ENCODE measurements around the gene ICA1.

ICA1 gene

DNA sequence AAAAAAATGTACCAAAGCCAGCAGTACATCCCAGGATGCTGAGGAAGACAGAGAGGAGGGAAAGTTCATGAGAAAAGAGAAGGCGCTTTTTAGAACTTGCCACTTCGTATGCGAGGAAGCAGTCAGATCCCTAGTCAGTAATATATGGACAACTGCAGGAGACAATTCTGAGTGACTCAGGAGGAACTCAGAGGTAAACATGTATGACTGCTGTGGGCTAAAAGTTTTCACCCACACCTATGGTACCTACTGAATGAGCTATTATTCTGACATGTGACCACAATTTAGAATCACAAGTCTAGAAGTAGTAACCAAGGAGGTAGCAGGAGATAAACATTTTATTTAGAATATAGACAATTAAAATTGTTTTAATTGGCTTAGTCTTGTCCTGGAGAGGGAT, 126.5 kb downstream of the ICA1 start:
- no peak for TF ChIP-seq GATA2 (IDR thresholded peaks at IDR 0.05; ENCODE audit: low read depth, low read length)
- no peak for TF ChIP-seq GATA3 (IDR thresholded peaks at IDR 0.05; ENCODE audit: low read depth, low read length)

DNA sequence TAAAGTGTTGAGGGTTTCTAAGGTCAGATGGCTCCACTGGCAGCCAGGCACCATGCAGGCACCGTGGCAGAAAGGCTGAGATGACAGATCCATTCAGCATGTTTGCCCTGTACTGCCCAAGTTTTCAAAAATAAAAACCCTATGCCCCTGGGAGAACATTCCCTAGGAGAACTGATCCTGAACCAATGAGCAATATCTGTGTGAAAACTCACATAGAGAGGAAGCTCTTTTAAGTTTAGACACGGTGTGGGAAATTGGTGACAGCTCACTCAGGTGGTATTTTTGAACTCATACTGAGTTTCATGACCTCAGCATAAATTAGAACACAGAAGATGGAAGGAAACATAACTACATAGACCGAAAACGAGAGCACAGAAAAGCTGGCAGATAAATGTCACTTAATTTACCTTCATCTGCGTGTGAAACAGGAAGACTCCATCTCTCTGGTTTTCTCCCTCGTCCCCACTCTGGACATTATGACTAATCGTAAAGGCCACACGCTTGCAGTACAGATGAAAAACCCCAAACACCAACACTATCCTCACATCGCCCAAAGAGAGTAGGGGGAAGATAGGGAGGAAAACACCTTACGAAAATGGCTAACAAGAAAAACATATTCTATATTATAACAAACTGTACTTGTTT, 127.8 kb downstream of the ICA1 start:
- TF ChIP-seq GATA2 (IDR thresholded peaks at IDR 0.05; ENCODE audit: low read depth, low read length): no peak
- TF ChIP-seq GATA3 (IDR thresholded peaks at IDR 0.05; ENCODE audit: low read depth, low read length): no peak

DNA sequence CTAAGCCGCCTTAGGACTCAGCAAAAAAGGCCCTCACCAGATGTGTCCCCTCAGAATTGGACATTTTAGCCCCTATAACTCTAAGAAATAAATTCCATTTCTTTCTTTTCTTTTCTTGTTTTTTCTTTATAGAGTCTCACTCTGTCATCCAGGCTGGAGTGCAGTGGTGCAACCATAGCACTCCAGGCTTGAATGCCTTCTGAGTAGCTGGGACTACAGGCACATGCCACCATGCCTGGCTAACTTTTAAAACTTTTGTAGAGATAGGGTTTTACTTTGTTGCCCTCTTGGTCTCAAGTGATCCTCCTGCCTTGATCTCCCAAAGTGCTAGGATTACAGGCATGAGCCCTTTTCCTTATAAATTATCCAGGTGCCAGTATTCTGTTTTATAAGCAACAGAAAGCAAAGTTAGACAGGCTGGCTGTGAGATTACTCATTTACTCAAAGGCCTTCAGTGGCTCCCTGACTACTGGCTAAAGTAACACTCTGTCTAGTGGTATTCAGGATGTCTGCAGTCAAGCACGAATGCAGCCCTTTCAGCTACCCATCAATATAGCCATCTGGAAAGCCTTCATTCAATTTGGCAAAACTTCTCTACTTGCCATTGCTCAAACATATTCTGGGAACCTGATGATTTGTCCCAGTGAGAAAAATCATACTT, 128.6 kb downstream of the ICA1 start:
- TF ChIP-seq GATA3 (IDR thresholded peaks at IDR 0.05; ENCODE audit: low read depth, low read length): no peak
- no peak for TF ChIP-seq GATA2 (IDR thresholded peaks at IDR 0.05; ENCODE audit: low read depth, low read length)

DNA sequence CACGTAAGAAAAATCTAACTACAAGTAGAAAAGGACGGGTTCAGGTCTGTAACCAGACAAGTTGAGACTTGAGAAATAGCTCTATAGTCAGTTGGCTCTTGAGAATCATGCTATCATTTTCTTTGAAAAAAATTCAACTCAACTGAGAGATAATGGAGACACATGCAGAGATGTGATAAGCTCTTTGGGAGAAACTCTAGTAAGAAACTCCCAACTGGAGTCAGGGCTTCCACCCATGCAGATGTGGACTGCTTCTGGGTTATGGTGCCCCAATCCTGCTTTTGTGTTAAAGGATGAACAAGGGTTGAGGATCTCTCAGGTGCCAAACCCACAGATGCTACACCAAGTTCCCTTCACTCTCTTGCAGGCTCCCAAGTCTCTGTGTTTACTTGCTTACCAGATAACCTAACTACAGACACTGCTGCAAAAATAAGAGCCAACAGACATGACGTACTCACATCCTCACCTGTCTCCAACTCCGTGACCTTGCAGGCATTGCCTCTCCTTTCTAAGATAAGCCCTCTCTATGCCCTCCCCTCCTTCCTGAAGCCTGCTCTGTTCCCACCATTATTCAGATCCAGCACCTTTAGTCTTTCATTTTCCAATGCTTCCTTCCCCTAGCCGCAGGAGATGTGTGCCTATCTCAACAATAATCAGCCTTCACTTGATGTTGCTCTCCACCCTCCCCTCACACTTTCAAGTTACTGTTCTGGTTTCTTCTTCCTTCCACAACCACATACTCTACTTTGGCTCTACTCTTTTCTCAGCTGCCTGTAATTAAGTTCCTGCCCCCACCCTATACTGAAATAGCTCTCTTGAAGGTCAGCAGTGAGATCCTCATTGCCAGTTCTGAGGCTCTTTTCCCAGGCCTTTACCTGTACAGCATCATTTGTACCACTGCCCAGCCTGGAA, 130.0 kb downstream of the ICA1 start:
- TF ChIP-seq GATA3 (IDR thresholded peaks at IDR 0.05; ENCODE audit: low read depth, low read length): no peak
- TF ChIP-seq GATA2 (IDR thresholded peaks at IDR 0.05; ENCODE audit: low read depth, low read length): no peak

DNA sequence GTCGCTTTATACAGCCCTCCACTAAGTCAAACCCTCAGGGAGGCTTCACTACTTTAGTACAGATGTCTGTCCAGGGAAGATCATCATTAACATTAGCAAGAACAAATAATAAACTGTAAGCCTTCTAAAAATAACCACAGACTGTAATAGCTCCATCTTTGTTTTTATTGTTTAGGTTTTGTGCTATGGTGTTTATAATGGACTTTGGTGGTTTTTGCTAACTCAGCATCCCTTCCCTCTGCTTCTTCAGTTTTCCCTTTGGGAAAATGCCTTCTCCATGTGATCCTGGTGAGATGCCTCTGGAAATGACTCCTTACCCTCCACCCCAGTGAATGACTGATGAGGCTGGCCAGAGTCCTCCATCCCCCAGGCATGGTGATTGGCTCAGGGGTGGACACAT, 131.3 kb downstream of the ICA1 start:
- TF ChIP-seq GATA3 (IDR thresholded peaks at IDR 0.05; ENCODE audit: low read depth, low read length) (no peak), GATA2 (IDR thresholded peaks at IDR 0.05; ENCODE audit: low read depth, low read length) (no peak)

DNA sequence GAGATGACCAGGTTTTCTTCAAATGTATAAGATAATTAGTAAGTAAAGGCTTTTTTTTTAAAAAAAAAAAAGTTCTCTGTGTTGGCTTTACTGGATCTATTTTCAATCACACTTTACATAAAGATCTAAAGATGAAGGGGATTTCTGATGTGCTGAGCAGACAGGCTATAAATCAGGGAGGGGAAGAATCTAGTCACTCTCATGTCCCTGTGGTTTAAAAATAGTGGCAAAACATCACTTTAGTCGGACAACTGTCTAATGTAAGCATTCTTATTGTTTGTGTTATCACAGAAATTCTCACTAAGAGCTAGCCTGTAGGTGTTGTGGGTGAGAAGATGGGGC, 132.7 kb downstream of the ICA1 start:
- TF ChIP-seq GATA3 (IDR thresholded peaks at IDR 0.05; ENCODE audit: low read depth, low read length): no peak
- TF ChIP-seq GATA2 (IDR thresholded peaks at IDR 0.05; ENCODE audit: low read depth, low read length): no peak

DNA sequence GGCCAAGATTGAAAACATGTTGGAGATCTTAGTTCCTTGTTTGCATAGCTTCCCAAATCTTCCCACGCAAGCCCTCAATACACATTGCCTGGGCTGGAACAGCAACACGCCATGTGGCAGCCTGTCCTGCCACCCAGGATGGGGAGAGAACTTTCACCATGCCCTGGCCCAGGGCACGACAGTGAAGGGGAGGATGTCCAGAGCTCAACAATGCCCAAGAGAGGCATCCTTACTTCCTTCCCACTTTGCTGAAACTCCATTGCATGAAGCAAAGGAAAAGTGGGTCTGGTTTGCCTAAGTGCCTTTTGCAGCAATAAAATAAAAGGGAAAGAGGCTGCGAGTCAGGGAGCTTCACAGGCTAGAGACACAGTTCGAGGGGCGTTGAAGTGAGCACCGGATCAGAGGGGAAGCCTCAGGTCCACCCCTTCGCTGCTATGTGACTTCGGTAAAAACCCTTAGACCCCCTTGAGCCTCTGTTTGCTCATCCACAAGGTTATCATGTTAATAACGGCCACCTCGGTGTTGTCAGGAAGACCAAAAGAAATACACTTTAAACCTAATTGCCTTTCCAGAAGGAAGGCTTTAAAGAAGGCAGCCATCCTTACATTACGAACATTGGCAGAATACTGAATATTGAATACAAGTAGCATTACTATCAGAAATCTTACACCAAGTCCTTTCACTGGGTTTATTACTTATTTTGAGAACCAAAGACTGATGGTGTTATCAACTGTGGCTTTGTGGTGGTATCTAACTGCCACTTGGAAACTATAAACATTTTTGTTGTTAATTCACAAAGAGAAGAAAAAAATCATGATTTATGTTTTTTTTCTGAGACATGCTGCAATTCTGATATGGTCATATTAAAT, 133.3 kb downstream of the ICA1 start:
- TF ChIP-seq GATA3 (IDR thresholded peaks at IDR 0.05; ENCODE audit: low read depth, low read length): no peak
- TF ChIP-seq GATA2 (IDR thresholded peaks at IDR 0.05; ENCODE audit: low read depth, low read length): no peak

DNA sequence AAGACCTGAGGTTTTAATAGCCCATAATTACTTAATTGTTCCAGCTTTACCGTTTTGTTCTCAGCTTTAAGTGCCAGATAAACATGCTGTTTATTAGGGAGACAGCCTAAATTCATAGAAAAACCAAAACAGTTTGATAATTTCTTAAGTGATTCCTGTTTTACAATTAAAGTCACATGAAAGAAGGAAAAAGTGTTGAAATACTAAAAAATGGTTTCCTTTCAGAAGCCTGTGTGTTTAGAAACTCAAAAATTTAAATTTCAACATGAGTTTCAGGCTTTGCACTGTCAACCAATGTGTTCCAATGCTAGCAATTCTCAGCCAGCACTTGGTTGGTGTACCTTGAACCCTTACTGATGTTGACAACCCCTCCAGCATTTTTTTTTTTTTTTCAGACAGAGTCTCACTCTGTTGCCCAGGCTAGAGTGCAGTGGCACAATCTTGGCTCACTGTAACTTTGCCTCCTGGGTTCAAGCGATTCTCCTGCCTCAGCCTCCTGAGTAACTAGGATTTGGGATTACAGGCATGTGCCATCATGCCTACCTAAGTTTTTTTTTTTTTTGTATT, 135.3 kb downstream of the ICA1 start:
- TF ChIP-seq GATA3 (IDR thresholded peaks at IDR 0.05; ENCODE audit: low read depth, low read length) (no peak), GATA2 (IDR thresholded peaks at IDR 0.05; ENCODE audit: low read depth, low read length) (no peak)

DNA sequence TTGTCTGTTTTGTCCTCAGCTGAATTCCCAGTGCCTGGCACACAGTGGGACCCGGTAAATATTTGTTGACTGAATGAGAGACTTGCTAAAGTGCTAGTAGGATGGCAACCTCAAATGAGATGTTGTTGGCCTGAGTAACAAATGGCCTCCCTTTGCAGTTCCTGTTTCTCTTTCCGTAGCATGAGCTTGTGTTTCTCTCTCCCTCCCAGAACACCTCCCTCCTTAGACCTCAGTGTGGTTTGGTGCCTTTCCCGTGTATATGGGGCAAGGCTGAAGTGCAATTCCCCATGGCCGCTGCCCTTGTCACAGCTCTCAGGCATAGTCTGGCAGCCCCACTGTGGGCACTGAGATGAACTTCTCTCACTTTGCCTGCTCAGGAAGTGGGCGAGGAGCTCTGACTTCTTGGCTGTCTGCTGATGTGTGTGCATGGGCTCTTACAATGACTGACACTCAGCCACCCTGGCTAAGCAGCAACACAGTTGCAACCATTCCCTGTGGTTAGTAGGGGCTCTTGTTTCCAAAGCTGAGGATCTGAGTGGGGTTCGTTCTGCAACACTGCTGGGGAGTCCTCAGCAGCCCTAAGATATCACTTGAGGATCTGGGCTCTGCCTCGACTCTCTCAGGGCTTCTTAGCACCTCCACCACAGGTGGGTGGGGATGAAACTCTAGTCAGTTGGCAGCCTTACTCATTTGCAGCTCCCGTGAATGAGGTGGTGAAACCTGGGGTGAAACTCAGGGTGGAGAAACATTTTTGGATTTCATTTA, 136.1 kb downstream of the ICA1 start:
- no peak for TF ChIP-seq GATA2 (IDR thresholded peaks at IDR 0.05; ENCODE audit: low read depth, low read length)
- no peak for TF ChIP-seq GATA3 (IDR thresholded peaks at IDR 0.05; ENCODE audit: low read depth, low read length)

DNA sequence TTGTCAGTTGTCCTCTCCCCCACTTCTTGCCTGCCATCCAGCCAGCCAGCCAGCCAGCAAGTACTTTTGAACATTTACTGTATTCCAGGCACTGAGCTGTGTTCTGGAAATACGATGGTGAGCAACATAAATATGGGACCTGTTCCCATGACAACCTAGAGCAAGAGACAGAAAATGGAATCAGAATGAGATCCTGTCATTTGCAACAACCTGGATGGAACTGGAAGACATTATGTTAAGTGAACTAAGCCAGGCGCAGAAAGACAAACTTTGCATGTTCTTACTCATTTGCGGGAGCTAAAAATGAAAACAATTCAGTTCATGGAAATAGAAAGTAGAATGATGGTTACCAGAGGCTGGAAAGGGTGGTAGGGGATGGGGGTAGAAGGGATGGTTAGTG, 140.7 kb downstream of the ICA1 start:
- TF ChIP-seq GATA2 (IDR thresholded peaks at IDR 0.05; ENCODE audit: low read depth, low read length): no peak
- no peak for TF ChIP-seq GATA3 (IDR thresholded peaks at IDR 0.05; ENCODE audit: low read depth, low read length)

DNA sequence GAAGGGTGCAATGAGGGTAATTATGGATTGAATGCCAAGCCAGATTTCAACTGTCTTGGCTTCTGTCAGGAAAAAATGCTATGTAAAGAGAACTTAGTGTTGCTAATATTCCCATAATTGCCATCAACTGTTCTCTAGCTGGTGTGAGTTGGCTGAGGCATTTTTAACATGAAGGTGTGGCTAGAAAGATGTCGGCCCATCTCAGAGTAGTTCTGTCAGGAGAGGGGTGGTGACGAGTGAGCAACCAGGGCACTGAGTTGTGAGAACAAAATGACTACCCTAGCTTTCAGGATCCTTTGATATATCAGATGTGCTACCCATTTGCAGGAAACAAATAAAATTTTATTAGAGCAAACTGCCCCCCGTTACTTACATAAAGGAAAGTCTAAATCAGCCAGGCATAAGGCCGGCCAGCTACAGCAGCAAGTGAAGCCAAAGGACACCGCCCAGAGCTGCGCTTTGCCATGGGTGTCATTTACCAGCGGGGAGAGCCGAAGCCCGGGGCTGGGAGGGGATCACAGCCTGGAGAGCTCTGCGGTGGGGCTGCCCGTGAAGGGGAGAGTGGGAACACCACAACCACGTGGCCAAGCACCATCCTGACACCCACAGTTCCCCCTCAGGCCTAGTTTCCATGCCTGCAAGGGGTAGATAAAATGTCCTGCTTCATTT, 141.4 kb downstream of the ICA1 start:
- no peak for TF ChIP-seq GATA3 (IDR thresholded peaks at IDR 0.05; ENCODE audit: low read depth, low read length)
- no peak for TF ChIP-seq GATA2 (IDR thresholded peaks at IDR 0.05; ENCODE audit: low read depth, low read length)

DNA sequence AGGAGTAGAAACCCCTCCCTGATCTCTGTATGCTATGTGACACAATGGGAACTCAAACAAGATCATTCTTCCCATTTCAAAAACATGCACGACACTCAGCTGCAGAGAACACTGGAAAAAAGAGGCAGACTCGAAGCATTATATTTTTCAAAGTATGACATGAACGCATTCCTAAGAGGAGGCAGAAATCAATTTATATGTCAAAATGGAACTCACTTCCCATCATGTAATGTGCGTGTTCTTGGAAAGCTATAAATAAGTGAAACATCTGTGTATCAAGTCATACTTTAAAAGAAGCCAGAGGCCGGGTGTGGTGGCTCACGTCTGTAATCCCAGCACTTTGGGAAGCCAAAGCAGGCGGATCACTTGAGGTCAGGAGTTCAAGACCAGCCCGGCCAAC, 142.7 kb downstream of the ICA1 start:
- no peak for TF ChIP-seq GATA3 (IDR thresholded peaks at IDR 0.05; ENCODE audit: low read depth, low read length)
- no peak for TF ChIP-seq GATA2 (IDR thresholded peaks at IDR 0.05; ENCODE audit: low read depth, low read length)
